ENCODE results near the gene SYT2.
"Not testable (repeated sequence)": the region's sequence is repeated elsewhere in the genome, so short reads cannot be mapped to it uniquely, and the experiment has no call there.

The SYT2 gene

GRCh38 chr1:202710070-202711045 is at the start of gene SYT2:
Gene SYT2, minus strand, starts transcription at chr1:202710454. Its CDS starts 104,682 bp downstream, at chr1:202605772.
- DNase-seq (ENCODE audit: low read depth in 3 of 3): no peak

GRCh38 chr1:202756391-202756790 is 46.1 kb upstream of the SYT2 start:
- DNase-seq (ENCODE audit: low read depth in 3 of 3): no peak

GRCh38 chr1:202754293-202754692 is 44.0 kb upstream of the SYT2 start:
- DNase-seq (ENCODE audit: low read depth in 3 of 3): no peak

GRCh38 chr1:202752774-202753173 is 42.5 kb upstream of the SYT2 start:
- DNase-seq (ENCODE audit: low read depth in 3 of 3): no peak

- no peak for DNase-seq (ENCODE audit: low read depth in 3 of 3)
Observed at GRCh38 chr1:202750761-202751160, 40.5 kb upstream of the SYT2 start.

GRCh38 chr1:202750024-202750423 is 39.8 kb upstream of the SYT2 start:
- DNase-seq (ENCODE audit: low read depth in 3 of 3): no peak

- DNase-seq (ENCODE audit: low read depth in 3 of 3): no peak
Observed at GRCh38 chr1:202745323-202745888, 35.2 kb upstream of the SYT2 start.

GRCh38 chr1:202744770-202745169 is 34.5 kb upstream of the SYT2 start:
- DNase-seq (ENCODE audit: low read depth in 3 of 3): not testable (repeated sequence)

- DNase-seq (ENCODE audit: low read depth in 3 of 3): no peak
Observed at GRCh38 chr1:202742496-202742895, 32.2 kb upstream of the SYT2 start.

GRCh38 chr1:202733251-202733650 is 23.0 kb upstream of the SYT2 start:
- no peak for DNase-seq (ENCODE audit: low read depth in 3 of 3)

- DNase-seq (ENCODE audit: low read depth in 3 of 3): no peak
Observed at GRCh38 chr1:202728951-202729350, 18.7 kb upstream of the SYT2 start.

GRCh38 chr1:202725526-202725925 is 15.3 kb upstream of the SYT2 start:
- DNase-seq (ENCODE audit: low read depth in 3 of 3): no peak

GRCh38 chr1:202723708-202724107 is 13.5 kb upstream of the SYT2 start:
- DNase-seq (ENCODE audit: low read depth in 3 of 3): no peak

GRCh38 chr1:202723046-202723445 is 12.8 kb upstream of the SYT2 start:
- DNase-seq (ENCODE audit: low read depth in 3 of 3): not testable (repeated sequence)

GRCh38 chr1:202716654-202717053 is 6.4 kb upstream of the SYT2 start:
- no peak for DNase-seq (ENCODE audit: low read depth in 3 of 3)

GRCh38 chr1:202714202-202714601 is 3.9 kb upstream of the SYT2 start:
- not testable (repeated sequence) for DNase-seq (ENCODE audit: low read depth in 3 of 3)

- DNase-seq (ENCODE audit: low read depth in 3 of 3): no peak
Observed at GRCh38 chr1:202713110-202713509, 2.9 kb upstream of the SYT2 start.

GRCh38 chr1:202711949-202712635 is 1.8 kb upstream of the SYT2 start:
- DNase-seq (ENCODE audit: low read depth in 3 of 3): no peak

GRCh38 chr1:202709276-202710041 is 795 bp downstream of the SYT2 start:
- no peak for DNase-seq (ENCODE audit: low read depth in 3 of 3)

GRCh38 chr1:202708456-202709275 is 1.6 kb downstream of the SYT2 start:
- no peak for DNase-seq (ENCODE audit: low read depth in 3 of 3)

GRCh38 chr1:202706851-202707250 is 3.4 kb downstream of the SYT2 start:
- DNase-seq (ENCODE audit: low read depth in 3 of 3): no peak
